Esophagus muscularis mucosa (tissue), 4 donors: ENCODE measurements around the gene DBF4. TPM values are rescaled to one million over a fixed set of nuclear protein-coding genes. Genes with fewer than 3 reads are reported as not detected.

Experiments
- DNase-seq: peaks from one replicate; pipeline ENCODE4 v3.0.0-alpha.2; 2017; ENCODE audit errors: extremely low spot score
- H3K27ac ChIP-seq, 4 donors: fragments of 200-600 bp; sonication (generic); replicated peaks in 1 of 4; 1 replicate in 3 of 4; 2 replicates in 1 of 4; pipeline ENCODE4 v1.5.1; 2016 to 2019; ENCODE audit warnings: mild to moderate bottlenecking in 1 of 4
- H3K27me3 ChIP-seq, 4 donors: fragments of 200-600 bp; sonication (generic); one replicate each; pipeline versions ENCODE4 v1.5.1 to v1.6.0; 2016 to 2019
- H3K36me3 ChIP-seq, 4 donors: fragments of 200-600 bp; sonication (generic); one replicate each; pipeline ENCODE4 v1.5.1; 2016 to 2019
- H3K4me1 ChIP-seq, 4 donors: fragments of 200-600 bp; sonication (generic); one replicate each; pipeline ENCODE4 v1.5.1; 2016 to 2019
- H3K4me3 ChIP-seq, 4 donors: fragments of 200-600 bp; sonication (generic); 1 replicate in 2 of 4; 2 replicates in 2 of 4; pipeline ENCODE4 v1.5.1; 2016 to 2019; ENCODE audit warnings: mild to moderate bottlenecking in 4 of 4, moderate library complexity in 1 of 4
- H3K9me3 ChIP-seq, 4 donors: fragments of 200-600 bp; sonication (generic); 1 replicate in 3 of 4; 2 replicates in 1 of 4; pipeline ENCODE4 v1.5.1; 2016 to 2019
- EP300 ChIP-seq: sonication (generic); formaldehyde crosslinking; IDR thresholded peaks from one replicate; pipeline ENCODE4 v1.6.1; 2017; ENCODE audit warnings: antibody characterized with exemption
- POLR2A ChIP-seq: fragments of 450-650 bp; IDR thresholded peaks from one replicate; pipeline ENCODE4 v1.6.1; 2017; ENCODE audit warnings: antibody characterized with exemption, moderate library complexity, mild to moderate bottlenecking, low read depth
- POLR2AphosphoS5 ChIP-seq, 2 donors: sonication (generic); formaldehyde crosslinking; IDR thresholded peaks; one replicate each; pipeline ENCODE4 v1.6.1; 2017; ENCODE audit warnings: antibody characterized with exemption in 2 of 2
- WGBS: methylation state at CpG from one replicate; pipeline ENCODE4 v1.1.5; 2018; 5-methylcytosine and 5-hydroxymethylcytosine counted together
- intact Hi-C: fragments of 100-400 bp; cut with DNase I; formaldehyde crosslinking; loops from one replicate; pipeline ENCODE4 v1.15.1; 2023
- total RNA-seq, 4 donors: library from RNA; depleted of rRNA; stranded (reverse); fragments of >200 nt; gene quantifications; one replicate each; pipeline versions ENCODE4 v1.1.0 to v1.2.1, GENCODE V29; 2016
- TF ChIP-seq, protein P1 (sequence below), 3 experiments: fragments of 200-600 bp in 2 of 3; fragments of 450-650 bp in 1 of 3; sonication (generic) in 2 of 3; IDR thresholded peaks; one replicate each; pipeline ENCODE4 v1.5.1; 2017 to 2019; ENCODE audit warnings: antibody characterized with exemption in 3 of 3, mild to moderate bottlenecking in 2 of 3, moderate library complexity in 1 of 3

DBF4 gene
- total RNA-seq, 4 donors from 2014 or later: 3.3 to 9.8 (median 6.2) TPM

DNA sequence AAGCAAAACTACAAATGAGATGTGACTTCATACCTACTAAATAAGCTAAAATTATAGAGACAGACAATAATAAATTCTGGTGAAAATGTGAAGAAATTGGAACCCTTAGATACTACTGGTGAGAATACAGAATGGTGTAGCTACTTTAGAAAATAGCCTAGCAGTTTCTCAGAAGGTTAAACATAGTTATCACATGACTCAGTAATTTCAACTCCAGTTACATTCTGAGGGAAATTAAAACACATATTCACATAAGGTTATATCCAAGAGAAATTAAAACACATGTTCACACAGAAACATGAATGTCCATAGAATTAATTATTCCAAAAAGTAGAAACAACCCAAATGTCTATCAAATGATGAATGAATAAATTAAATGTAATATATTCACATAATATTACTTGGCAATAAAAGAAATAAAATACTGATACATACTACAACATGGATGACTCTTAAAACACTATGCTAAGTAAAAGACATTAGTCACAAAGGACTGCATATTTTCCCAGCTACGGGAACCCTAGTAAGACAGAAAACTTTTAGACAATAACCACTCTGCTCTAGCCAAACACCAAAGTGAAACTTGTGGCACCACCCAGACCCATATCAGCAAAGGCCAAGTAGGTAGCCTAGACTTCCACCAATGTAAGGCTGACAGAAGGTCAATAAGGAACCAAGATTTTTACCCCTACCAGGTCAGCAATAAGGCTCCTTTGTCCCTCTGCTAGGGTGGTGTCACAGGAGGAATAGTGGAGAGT lies 25.3 kb upstream of the DBF4 start:
- H3K4me3 ChIP-seq: no peak overlapping the region
- TF ChIP-seq POLR2A (no peak), POLR2AphosphoS5 (IDR thresholded peaks at IDR 0.05) (no peak), EP300 (no peak)
- TF ChIP-seq, protein P1, sequence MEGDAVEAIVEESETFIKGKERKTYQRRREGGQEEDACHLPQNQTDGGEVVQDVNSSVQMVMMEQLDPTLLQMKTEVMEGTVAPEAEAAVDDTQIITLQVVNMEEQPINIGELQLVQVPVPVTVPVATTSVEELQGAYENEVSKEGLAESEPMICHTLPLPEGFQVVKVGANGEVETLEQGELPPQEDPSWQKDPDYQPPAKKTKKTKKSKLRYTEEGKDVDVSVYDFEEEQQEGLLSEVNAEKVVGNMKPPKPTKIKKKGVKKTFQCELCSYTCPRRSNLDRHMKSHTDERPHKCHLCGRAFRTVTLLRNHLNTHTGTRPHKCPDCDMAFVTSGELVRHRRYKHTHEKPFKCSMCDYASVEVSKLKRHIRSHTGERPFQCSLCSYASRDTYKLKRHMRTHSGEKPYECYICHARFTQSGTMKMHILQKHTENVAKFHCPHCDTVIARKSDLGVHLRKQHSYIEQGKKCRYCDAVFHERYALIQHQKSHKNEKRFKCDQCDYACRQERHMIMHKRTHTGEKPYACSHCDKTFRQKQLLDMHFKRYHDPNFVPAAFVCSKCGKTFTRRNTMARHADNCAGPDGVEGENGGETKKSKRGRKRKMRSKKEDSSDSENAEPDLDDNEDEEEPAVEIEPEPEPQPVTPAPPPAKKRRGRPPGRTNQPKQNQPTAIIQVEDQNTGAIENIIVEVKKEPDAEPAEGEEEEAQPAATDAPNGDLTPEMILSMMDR (IDR thresholded peaks at IDR 0.05): no peak
- no peak for DNase-seq
- no peaks in the 10 kb centered on the region for H3K27me3 ChIP-seq
- intact Hi-C loops: no loop called here
- H3K27ac ChIP-seq: no peak overlapping the region
- H3K36me3 ChIP-seq: peaks cover 0 to 28% (median 17%) of the 10 kb centered on the region in 4 donors
- 94% methylated on average over 1 of the region's 1 CpG for WGBS
- no peaks in the 10 kb centered on the region for H3K4me1 ChIP-seq
- H3K9me3 ChIP-seq: no peaks in the 10 kb centered on the region

DNA sequence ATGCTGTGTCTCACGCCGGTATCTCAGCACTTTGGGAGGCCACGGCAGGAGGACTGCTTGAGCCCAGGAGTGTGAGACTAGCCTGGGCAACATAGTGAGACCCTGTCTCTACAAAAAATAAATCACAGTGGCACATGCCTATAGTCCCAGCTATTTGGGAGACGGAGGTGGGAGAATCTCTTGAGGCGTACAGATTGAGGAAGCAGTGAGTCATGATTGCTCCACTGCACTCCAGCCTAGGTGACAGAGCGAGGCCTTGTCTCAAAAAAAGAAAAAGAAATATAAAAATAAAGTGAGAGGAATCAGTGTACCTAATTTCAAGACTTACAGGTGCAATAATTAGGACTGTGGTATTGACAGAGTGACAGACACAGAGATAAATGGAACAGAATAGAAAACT lies 24.0 kb upstream of the DBF4 start:
- peaks cover 0 to 26% (median 14%) of the 10 kb centered on the region in 4 donors for H3K36me3 ChIP-seq

DNA sequence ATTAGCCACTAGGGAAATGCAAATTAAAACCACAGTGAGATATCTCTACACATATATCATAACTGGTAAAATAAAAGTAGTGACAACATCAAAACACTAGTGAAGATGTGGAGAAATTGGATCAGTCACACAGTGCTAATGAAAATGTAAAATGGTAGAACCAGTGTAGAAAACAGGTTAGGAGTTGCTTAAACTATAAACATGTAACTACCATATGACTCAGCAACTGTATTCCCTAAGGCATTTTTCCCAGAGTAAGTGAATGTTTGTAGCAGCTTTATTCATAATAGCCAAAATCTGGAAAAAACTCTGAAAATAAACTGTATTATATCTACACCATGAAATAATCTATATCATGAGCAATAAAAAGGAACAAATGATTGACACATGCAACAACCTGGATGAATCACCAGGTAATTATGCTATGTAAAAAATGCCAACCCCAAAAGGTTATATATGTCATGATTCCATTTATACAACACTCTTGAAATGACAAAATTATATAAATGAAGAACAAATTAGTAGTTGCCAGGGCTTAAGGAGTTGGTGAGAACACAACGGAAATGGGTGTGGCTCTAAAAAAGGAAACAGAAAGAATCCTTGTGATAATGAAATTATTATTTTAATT lies 22.9 kb upstream of the DBF4 start:
- no peaks in the 10 kb centered on the region for H3K4me1 ChIP-seq
- intact Hi-C loops: no loop called here
- H3K36me3 ChIP-seq: peaks cover 7 to 36% (median 24%) of the 10 kb centered on the region in 4 donors
- TF ChIP-seq, protein P1 (IDR thresholded peaks at IDR 0.05): no peak
- no peak for TF ChIP-seq POLR2A
- TF ChIP-seq POLR2AphosphoS5 (IDR thresholded peaks at IDR 0.05): no peak
- no peak for TF ChIP-seq EP300
- H3K4me3 ChIP-seq: no peak overlapping the region
- no peaks in the 10 kb centered on the region for H3K9me3 ChIP-seq
- DNase-seq: no peak
- WGBS: 71% methylated on average over 1 of the region's 1 CpG
- H3K27me3 ChIP-seq: no peaks in the 10 kb centered on the region
- H3K27ac ChIP-seq: no peak overlapping the region

More for the DNA sequence above, 24.0 kb upstream of the DBF4 start:
- no peaks in the 10 kb centered on the region for H3K9me3 ChIP-seq
- no peak overlapping the region for H3K27ac ChIP-seq
- no peak overlapping the region for H3K4me3 ChIP-seq
- H3K4me1 ChIP-seq: no peaks in the 10 kb centered on the region
- TF ChIP-seq EP300: no peak
- TF ChIP-seq, protein P1 (IDR thresholded peaks at IDR 0.05): no peak
- no peak for TF ChIP-seq POLR2AphosphoS5 (IDR thresholded peaks at IDR 0.05)
- no peak for TF ChIP-seq POLR2A
- intact Hi-C loops: no loop called here
- 91% methylated on average over 6 of the region's 6 CpGs for WGBS
- DNase-seq: no peak
- no peaks in the 10 kb centered on the region for H3K27me3 ChIP-seq

DNA sequence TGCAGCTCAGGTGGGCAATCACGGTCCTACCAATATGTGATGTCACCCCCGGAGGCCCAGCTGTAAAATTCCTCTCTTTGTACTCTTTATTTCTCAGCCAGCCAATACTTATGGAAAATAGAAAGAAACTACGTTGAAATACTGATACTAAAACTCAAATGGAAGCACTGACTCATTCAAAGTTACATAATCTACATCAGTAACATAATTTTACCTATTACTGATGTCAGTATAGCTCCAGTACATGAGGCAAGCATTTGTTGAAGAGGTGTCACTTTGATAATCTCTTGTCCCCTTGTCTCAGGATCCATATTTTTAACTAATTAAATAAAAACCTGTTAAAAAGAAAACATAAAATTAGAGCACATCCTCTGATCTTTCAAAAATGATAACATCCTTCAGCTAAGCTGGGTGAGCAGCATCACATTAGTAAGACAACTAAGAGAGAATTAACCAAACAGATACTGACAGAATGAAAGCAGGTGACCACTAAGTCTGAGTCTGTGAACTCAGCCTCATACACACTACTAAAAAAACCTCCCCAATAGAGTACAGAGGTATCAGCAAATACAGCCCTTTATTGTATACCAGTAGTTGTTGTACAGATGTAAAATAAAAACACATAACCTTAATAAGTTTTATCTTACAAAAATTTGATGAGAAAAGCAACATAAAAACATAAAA lies 17.7 kb upstream of the DBF4 start:
- Histone ChIP-seq H3K36me3 (peaks cover 12 to 34% (median 22%) of the 10 kb centered on the region in 4 donors), H3K4me1 (no peaks in the 10 kb centered on the region), H3K27ac (no peak overlapping the region), H3K9me3 (no peaks in the 10 kb centered on the region), H3K4me3 (no peak overlapping the region), H3K27me3 (no peaks in the 10 kb centered on the region)
- WGBS: 94% methylated on average over 3 of the region's 3 CpGs
- TF ChIP-seq POLR2AphosphoS5 (IDR thresholded peaks at IDR 0.05) (no peak), POLR2A (no peak), EP300 (no peak)
- TF ChIP-seq, protein P1 (IDR thresholded peaks at IDR 0.05): no peak
- DNase-seq: no peak
- intact Hi-C loops: no loop called here
